A673 (cell line): ENCODE measurements around the gene HS6ST3.

Source experiments
- EZH2 ChIP-seq: fragments of 200-600 bp; sonication (generic); IDR thresholded peaks from 2 replicates; pipeline ENCODE4 v1.6.1; 2017; ENCODE audit warnings: borderline replicate concordance, low read depth, mild to moderate bottlenecking, mixed read lengths, antibody characterized with exemption, low read length; ENCODE audit not compliant: poor library complexity, severe bottlenecking
- TF ChIP-seq, protein P1 (sequence below): fragments of 300-800, 200-600 bp; sonication (generic); conservative IDR thresholded peaks from 2 replicates; pipeline ENCODE4 v1.5.1; 2017; ENCODE audit warnings: low read depth, mild to moderate bottlenecking, antibody characterized with exemption, low read length, moderate library complexity, mixed read lengths

DNA sequence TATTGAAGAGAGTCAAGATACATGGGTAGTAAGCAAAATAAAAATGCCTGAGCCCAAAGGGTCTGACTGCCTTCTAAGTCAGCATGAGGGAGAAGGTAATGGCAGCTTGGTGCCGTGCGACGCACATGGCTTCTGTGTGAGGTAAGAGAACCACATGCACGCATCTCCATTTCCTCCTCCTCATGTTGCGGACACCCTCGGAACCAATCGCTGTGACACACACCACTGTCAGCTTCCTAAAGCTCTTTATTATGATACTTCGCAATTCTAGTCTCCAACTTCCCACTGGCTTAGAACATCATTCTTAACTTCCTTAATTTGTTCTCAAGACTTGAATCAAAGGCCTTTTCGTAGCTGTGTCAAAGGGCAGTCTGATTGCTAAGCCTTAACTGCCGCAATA, 734.2 kb downstream of the HS6ST3 start:
- TF ChIP-seq, protein P1, sequence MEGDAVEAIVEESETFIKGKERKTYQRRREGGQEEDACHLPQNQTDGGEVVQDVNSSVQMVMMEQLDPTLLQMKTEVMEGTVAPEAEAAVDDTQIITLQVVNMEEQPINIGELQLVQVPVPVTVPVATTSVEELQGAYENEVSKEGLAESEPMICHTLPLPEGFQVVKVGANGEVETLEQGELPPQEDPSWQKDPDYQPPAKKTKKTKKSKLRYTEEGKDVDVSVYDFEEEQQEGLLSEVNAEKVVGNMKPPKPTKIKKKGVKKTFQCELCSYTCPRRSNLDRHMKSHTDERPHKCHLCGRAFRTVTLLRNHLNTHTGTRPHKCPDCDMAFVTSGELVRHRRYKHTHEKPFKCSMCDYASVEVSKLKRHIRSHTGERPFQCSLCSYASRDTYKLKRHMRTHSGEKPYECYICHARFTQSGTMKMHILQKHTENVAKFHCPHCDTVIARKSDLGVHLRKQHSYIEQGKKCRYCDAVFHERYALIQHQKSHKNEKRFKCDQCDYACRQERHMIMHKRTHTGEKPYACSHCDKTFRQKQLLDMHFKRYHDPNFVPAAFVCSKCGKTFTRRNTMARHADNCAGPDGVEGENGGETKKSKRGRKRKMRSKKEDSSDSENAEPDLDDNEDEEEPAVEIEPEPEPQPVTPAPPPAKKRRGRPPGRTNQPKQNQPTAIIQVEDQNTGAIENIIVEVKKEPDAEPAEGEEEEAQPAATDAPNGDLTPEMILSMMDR: no peak
- no peak for TF ChIP-seq EZH2
